Putamen (tissue), 1 donor: ENCODE data around the gene CDK19.
"Not testable (repeated sequence)": the region's sequence is repeated elsewhere in the genome, so short reads cannot be mapped to it uniquely, and the experiment has no call there.

ENCODE experiments used
- DNase-seq: peaks from one replicate; pipeline ENCODE4 v3.0.0-alpha.2; 2016; ENCODE audit warnings: low spot score

The CDK19 gene

DNA sequence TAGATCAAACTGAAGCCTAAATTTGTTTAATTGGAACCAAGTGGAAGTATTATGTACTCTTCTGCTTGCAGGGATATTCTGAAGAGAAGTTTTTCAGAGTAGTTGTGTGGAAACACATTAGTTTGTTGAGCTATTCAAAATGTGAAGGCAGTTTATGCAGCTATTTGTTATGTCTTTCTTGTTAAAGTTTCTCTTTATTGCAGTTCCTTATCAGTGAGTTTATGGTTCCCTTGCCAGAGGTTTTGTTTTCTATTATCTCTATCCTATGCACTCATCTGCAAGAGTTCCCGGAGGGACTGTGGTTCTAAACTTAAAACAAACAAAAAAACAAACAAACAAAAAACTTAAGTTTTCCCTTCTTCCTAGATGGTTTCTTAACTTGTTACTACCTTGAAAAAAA lies 195.2 kb downstream of the CDK19 start:
- no peak for DNase-seq

DNA sequence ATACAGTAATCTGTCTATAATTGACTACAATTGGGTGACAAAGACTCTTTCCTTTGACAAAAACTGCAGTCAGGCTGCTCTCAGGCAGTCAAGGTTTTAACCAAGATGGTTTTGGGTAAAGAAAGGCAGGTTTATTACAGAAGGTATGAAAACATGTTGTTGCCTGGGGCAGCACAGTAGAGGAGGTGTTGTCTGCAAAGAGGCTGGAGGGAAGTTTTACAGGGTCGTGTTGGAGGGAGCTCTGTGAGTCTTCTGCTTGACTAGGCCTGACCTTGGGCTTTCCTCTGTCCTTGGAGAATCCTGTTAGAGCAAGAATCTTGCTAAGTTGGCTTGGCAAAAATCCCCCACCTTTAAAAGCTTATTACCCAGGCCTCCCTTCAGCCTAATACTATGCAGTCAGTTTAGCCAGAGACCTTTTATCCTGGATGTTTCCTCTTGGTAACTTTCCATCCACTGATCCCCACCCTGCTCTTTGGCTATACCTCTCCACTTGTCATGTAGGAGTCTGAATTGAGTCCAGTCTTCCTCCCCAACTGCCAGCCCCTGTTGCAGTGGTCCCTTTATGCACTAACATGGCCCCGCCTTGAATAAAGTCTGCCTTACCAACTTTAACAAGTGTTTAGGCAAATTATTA lies 195.9 kb downstream of the CDK19 start:
- DNase-seq, result no peak

DNA sequence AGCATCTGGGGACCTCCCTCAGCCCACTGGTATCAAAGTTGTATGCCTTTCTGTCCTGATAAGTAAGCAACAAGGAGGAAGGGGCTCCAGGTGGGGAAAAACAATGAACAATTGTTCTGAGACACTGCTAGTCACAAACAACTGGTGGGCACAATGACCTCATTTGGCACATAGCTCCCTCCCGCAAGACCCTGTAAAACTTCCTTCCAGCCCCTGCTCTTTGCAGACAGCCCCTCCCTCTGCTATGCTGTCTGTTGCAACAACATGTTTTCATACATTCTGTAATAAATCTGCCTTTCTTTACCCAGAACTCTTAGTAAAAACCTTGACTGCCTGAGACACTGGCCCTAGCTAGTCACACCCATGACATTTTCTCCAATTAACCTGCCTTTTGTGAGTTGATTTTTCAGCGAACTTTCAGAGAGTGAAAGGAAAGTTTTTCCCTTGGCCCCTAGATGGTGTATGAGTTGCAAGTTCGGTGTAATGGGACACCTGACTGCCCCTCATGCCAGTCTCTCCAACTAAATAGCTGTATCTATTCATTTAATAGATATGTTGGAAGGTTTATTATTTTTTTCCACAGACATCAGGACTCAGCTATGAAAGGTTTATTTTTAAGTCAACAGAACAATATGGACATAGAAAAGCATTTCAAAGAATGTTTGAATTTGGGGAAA lies 196.5 kb downstream of the CDK19 start:
- DNase-seq, result peak; percentile 44

DNA sequence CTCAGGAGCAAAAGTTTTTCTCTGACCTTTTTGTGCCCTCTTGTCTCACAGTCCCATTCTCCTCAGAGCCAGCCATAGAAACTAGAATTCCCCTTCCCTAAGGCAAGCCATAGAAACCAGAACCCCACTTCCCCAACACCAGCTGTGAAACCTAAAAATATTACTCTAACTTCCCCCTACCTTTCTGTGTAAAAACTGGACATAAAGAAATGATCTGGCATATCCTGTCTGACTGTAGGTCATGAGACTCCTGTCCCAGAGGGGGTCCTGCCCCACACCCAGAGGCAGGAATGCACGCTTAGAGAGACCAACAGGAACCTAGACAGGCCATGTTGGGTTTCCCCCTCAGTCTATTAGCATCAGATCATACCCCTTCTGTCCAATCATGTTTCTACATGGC lies 198.2 kb downstream of the CDK19 start:
- no peak for DNase-seq

DNA sequence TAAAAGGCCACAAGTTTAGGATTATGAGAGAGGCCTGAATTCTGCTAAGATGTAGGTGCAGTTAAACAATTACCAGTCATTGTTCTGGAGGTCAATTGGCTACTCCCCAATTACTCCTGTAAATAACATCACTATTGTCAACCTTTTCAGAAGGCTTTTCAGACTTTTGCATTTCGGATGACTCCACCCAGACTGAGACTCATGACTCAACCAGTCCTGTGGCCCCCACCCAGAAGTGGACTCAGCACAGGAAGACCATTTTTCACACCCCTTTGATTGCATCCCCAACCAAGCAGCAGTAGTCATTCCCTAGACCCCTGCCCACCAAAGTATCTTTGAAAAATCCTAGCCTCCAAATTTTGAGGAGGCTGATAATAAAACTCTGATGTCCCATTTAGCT lies 199.5 kb downstream of the CDK19 start:
- no peak for DNase-seq

DNA sequence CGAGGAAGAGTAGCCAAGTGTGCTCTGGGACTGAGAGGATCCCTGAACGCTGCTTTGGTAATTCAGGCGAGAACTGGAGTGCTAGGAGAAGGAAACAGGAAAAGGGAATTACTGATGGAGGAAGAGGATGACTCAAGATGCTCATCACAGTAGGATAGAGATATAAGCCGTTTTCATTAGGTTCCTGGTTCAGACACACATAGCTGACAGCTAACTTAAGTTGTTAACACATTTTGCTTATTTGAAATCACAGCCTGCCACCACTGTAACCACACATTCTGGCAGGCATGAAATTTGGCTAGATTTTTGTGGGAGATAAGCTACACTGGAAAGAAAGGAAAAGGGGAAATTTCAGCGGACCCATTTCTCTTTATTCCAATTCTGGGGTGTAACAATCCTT lies 200.7 kb downstream of the CDK19 start:
- no peak for DNase-seq

DNA sequence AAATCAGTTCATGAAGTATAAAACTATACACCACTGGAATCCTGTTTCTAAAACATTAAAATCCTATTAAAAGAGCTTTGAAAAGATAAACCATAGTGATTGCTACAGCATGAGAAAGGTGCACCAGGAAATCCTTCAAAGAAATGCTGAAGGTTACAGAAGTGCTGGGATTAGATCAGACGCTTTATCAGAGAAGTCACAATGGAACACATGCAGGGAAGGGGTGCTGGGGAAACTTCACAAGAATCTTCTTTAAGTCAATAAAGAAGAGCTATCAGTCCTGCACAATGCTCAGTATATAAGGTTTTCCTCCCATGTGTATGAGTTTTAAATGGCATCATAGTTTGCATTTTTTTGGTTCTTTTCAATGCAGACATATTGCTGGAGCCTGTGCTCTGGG lies 201.2 kb downstream of the CDK19 start:
- DNase-seq, result no peak

DNA sequence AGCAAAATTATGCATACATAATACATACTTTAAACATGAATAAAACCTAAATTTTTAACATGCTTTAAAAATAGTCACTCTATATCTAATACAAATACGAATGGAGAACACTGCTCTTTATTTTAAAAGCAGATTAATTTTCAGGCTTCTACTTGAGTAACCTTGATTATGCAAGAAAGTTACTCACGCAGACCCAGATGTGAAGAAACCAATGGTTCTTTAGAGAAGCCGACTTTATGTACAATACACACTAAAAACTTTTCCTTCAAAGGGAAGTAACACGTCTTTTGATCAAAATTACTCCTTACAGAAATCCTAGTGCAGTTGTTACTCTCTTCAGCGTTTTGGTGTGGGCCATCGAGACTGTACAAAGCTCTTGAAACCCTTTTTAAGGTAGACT lies 201.9 kb downstream of the CDK19 start:
- DNase-seq, result no peak

DNA sequence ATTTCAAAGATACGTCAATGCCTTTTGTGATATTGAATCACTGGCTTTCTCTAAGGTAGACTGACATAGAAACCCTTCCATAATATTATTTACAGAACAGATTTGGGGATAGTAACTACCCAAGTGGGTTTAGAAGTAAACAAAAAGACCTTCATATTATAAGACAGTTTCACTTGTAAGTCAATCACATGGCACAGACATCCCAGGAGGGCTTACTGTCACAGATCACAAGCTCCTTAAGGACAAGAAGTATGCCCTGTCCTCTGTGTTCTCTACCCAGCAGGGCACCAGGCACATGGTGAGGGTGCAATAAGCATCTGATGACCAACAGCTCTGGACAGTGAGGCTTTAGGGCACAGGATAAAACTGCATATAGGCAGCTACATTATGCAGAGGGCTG lies 203.0 kb downstream of the CDK19 start:
- DNase-seq, result no peak

DNA sequence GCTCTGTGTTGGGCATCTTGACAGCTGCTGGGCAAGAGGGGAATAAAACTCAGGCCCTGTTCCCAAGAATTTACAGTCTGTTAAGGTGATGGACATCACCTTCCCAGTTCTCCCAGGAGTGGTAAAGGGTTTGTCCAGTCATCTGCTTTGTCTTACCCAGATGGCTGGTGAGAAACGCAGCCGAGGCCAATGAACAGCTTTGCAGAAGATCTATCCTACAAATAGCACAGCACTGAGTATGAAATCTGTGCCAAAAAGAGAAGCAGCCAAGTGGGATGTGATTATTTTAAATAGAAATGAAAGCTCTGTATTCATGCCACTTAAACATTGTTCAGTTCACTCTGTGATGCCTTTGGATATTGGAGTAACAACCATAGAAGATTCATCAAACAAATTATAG lies 206.2 kb downstream of the CDK19 start:
- DNase-seq, result peak; percentile 78

DNA sequence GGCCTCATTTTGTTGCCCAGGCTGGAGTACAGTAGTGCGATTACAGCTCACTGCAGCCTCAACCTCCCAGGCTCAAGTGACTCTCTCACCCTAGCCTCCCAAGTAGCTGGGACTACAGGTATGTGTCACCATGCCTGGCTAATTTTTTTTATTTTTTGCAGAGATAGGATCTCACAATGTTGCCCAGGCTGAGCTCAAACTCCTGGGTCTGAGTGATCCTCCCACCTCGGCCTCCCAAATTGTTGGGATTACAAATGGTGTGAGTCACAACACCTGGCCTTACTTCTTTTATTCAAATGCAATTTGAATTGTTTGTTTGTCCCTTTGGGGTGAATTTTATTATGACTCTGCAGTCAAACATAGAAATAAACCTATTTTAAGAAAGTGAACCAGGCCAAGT lies 207.1 kb downstream of the CDK19 start:
- DNase-seq, result no peak

DNA sequence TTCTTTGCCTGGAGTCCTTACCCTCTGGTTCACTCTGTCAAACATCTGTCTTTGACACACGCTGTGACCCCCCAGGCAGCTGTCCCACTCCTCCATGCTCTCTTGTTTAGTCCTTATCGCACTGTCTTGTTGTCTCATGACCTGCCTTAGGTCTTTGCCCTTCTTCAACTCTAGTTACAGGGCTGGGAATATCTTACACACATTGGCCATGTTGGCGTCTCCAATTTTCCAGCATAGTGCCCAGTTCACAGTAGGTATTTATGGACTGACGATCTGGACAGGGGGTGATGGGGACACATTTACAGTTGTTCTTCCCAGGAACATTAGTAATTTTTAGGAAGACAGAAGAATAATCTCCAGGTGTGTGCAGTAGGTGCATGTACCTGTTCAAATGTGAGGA lies 209.1 kb downstream of the CDK19 start:
- no peak for DNase-seq

DNA sequence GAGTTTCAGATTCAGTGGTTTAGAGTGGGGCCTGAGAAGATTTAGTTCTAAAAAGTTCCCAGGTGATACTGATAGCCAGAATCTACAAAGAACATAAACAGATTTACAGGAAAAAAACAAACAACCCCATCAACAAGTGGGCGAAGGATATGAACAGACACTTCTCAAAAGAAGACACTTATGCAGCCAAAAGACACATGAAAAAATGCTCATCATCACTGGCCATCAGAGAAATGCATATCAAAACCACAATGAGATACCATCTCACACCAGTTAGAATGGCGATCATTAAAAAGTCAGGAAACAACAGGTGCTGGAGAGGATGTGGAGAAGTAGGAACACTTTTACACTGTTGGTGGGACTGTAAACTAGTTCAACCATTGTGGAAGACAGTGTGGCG lies 214.6 kb downstream of the CDK19 start:
- not testable (repeated sequence) for DNase-seq

DNA sequence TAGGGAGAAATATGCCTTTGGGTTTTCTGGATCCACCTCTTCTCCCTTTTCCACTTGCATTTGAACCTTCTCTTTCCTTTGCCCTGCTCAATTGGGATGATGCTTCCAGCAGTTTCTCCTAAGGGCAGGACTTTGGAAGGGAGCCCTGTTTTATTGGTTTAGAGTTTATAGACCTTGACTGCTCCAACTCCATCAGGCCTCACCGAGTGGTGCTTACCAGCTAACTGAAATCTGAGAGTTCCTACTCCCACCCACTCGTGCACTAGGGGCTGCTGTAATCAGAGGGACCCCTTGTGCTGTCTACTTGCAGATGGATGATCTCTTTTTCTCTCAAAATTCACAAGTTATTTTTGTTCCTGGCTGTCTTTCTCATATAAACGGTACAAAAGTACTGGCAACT lies 217.5 kb downstream of the CDK19 start:
- DNase-seq, result no peak

DNA sequence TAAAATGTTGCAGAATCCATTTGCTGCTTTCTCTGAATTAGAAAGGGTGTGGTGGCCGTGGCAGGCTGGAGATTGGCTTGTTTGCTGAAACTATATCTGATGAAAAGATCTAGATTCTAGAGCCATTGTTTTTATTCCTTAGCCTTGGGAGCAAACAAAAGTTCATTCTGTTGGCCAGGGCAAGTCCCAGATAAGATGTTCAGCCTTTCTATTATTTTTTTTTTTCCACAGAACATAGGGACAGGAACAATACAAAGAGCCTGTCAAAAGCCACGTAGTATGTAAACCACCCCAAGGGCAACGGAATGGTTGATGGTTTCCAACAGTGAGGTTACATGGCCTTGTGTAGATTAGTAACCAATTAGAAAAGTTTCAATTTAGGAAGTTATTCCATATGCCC lies 218.9 kb downstream of the CDK19 start:
- DNase-seq, result no peak

DNA sequence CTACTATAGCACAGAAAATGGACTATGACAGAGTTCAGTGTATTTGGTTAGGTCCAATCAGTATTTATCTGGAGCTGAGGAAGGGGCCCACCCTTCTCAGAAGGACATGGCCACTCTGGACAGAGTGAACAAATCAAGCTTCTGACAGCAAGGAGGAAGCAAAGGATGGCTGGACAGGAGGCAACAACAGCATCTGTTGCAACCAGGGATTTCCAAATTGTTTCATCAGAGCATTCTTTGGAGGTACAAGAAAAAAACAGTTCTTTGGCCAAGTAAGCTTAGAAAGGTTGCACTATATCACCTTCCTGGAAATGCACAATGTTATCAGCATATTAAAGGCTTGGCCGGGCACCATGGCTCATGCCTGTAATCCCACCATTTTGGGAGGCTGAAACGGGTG lies 220.2 kb downstream of the CDK19 start:
- no peak for DNase-seq

DNA sequence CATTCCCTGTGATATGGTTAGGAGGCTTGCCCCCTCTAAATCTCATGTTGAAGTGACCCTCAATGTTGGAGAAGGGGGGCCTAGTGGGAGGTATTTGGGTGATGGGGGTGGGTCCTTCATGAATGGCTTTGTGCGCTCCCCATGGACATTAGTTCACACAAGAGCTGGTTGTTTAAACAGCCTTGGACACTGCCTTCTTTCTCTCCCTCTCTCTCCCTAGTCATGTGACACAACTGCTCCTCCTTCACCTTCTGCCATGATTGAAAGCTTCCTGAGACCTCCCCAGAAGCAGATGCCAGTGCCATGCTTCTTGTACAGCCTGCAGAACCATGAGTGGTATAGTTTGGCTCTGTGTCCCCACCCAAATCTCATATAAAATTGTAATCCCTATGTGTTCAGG lies 221.6 kb downstream of the CDK19 start:
- DNase-seq, result no peak

DNA sequence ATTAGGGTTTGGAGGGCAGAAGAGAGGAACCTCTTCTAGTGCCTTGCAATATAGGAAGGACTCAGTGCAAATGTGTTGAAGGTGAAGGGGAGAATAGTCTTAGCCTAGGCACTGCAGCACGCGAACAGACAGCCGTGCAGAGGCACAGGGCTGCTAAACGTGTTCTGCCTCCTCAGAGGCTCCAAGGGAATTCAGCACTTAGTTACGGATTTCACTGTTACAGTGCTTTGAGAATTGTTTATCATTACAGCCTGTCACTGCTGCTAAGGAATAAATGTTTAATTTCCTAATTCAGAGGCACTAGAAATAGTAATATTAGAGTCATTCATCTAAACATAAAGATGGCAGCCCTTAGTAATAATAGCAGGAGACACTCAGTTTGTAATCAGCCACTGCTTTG lies 222.5 kb downstream of the CDK19 start:
- DNase-seq, result no peak

DNA sequence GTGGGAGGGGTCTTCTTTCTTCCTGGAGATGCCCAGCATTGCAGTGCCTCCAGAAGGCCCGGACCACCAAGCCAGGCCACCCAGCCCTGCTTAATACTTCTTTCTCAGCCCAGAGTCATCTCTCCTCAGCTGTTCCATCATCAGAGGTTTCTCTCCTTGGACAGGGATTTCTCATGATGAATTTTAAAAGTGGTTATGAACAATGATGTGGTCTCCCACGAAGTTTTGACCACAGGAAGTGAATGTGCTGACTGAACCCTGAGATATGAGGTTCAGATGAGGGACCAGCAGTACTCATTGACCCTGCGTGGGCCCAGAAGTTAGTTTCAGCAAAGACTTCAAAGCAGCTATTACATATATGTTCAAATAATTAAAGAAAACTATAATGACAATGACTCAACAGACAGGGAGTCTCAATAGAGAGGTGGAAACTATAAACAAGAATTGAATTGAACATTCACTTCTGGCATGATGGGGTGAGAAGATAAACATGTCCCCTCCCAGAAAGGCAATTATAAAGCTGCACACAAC lies 224.4 kb downstream of the CDK19 start:
- DNase-seq, result no peak

DNA sequence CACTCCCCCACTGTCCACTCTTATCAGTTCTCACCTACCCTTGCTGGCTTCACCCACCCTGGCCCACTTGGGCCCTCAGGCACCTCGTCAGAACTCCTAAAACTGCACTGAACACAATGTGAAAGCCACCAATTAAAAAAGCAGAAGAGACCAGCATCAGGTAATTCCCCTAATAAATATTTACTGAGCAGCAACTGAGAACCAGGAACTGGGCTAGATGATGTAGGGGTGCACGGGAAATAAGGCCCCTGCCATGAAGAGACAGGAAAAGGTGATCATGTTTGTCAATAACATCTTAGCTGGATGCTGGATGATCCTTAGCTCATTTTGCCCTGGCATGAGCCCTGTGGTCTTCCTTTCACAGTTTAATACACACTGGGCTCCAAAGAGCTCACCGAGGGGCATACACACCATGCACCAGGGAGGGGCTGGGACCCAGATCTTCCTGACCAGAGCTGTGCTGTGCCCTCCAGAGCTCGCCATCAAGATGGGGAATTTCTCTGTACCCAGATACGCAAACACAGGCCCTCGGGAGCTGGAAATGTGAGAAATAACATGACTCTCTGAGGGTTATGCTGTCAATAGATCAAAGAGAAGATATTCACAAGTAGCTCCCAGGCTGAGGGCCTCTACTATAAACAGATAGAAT lies 225.3 kb downstream of the CDK19 start:
- DNase-seq, result no peak

DNA sequence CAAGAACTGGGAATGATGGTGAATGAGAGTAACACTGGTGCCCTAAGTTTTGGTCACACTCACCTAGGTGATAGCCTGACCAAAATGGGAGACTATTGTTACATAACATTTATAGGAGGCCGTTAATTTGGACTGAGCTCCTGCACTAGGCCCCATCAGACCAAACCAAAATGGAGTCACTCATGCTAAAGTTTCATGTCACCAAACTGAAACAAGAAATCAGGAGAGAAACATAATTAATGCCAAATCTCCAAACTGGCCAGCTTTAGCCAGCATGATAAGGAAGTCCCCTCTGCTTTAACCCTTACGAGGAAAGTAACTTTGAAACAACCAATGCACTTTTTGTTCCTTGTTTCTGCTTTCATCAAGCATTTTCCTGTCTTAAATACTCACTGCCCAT lies 227.9 kb downstream of the CDK19 start:
- DNase-seq, result no peak

DNA sequence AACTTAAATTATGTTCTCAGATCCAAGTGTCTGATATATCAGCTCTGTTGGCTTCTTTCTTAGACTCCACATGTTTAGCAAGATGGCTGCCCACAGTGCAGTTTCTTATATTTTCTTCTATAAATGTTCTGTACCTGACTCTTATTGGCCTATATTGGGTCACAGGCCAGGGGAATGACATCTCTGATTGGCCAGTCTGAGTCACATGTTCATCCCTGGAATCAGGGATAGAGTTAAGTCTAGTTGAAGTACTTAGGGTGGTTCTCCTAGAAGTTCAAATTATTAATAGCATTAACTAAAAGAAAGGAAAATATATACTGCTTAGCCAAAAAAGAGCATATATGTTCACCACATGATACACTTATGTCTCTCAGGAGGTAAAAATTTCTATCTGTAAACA lies 233.6 kb downstream of the CDK19 start:
- DNase-seq, result no peak

DNA sequence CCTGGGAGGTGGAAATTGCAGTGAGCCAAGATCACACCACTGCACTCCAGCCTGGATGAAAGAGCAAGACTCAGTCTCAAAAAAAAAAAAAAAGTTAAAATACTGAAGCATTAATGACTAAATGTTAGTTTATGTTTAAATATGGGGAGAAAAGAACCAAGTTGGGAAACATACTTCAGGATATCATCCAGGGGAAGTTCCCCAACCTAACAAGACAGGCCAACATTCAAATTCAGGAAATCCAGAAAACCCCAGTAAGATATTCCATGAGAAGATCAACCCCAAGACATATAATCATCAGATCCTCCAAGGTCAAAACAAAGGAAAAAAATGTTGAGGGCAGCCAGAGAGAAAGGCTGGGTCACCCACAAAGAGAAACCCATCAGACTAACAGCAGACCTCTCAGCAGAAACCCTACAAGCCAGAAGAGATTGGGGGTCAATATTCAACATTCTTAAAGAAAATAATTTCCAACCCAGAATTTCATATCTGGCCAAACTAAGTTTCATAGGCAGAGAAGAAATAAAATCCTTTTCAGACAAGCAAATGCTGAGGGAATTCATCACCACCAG lies 237.6 kb downstream of the CDK19 start:
- DNase-seq, result not testable (repeated sequence)
